ENCODE measurements around the gene KIF1B. TPM values are rescaled to one million over a fixed set of nuclear protein-coding genes. Genes with fewer than 3 reads are reported as not detected.

The KIF1B gene
- total and polyA plus RNA-seq, 2 experiments from 2014 or later = 21.5 to 68.4 TPM

DNA sequence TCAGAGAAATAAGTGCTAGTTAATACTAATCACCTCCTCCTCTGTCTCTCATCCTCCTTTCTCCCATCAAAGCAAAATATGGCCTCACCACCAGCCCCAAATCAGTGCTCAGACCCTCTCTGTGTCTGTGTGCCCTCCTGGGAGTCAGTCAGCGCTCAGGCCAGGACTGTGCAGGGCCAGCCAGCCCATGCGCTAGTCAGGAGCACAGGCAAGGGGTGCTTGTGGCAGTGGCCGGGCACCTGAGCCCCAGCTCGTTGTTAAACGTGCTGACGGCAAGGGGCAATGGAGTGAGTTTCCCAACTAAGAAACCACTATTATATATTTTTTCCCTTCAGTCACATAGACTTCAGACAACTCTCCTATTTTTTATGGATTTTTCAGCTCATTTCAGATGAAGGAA lies 169.3 kb downstream of the KIF1B start:
- no peak for ATAC-seq
- Mint-ChIP-seq H3K4me1 (no peaks in the 10 kb centered on the region), H3K4me3 (no peak overlapping the region), H3K9me3 (no peaks in the 10 kb centered on the region), H3K27ac (no peak overlapping the region), H3K27me3 (ENCODE audit: insufficient read depth, low read depth, poor library complexity) (peaks cover 8% of the 10 kb centered on the region), H3K36me3 (ENCODE audit: low read depth) (peaks cover 33% of the 10 kb centered on the region)
- Histone ChIP-seq H3K9me2 (ENCODE audit: insufficient read depth) (no peaks in the 10 kb centered on the region), H3F3A (replicated peaks; ENCODE audit: low read depth) (0 out of 2 replicates have a peak, but pooled peaks cover 14% of the 10 kb centered on the region), H3K27me3 (ENCODE audit: insufficient read depth) (no peaks in the 10 kb centered on the region), H4K20me1 (replicated peaks; ENCODE audit: insufficient read depth) (no peaks in the 10 kb centered on the region; the same call in none of the 2 replicates), H3K36me3 (ENCODE audit: insufficient read depth) (peaks cover 14% of the 10 kb centered on the region; the same call in 1 of the 2 replicates), H3K27ac (ENCODE audit: low read depth) (no peak overlapping the region), H2AFZ (no peak overlapping the region), H3K4me1 (ENCODE audit: insufficient read depth) (no peaks in the 10 kb centered on the region), H3K4me2 (no peak overlapping the region), H3K4me3 (no peak overlapping the region), H3K79me2 (replicated peaks; ENCODE audit: insufficient read depth) (no peaks in the 10 kb centered on the region)
- no peak for TF ChIP-seq EZH2 (IDR thresholded peaks at IDR 0.05; ENCODE audit: low read depth, unreplicated experiment)
- no peak for TF ChIP-seq NANOG (IDR thresholded peaks at IDR 0.05; ENCODE audit: borderline replicate concordance)
- TF ChIP-seq JUNB (IDR thresholded peaks at IDR 0.05; ENCODE audit: unreplicated experiment) = no peak
- no peak for TF ChIP-seq ZNF114 (CRISPR knock-in tag; IDR thresholded peaks at IDR 0.05)
- no peak for TF ChIP-seq POLR2AphosphoS5 (IDR thresholded peaks at IDR 0.05; ENCODE audit: low read depth)
- TF ChIP-seq, protein P1, sequence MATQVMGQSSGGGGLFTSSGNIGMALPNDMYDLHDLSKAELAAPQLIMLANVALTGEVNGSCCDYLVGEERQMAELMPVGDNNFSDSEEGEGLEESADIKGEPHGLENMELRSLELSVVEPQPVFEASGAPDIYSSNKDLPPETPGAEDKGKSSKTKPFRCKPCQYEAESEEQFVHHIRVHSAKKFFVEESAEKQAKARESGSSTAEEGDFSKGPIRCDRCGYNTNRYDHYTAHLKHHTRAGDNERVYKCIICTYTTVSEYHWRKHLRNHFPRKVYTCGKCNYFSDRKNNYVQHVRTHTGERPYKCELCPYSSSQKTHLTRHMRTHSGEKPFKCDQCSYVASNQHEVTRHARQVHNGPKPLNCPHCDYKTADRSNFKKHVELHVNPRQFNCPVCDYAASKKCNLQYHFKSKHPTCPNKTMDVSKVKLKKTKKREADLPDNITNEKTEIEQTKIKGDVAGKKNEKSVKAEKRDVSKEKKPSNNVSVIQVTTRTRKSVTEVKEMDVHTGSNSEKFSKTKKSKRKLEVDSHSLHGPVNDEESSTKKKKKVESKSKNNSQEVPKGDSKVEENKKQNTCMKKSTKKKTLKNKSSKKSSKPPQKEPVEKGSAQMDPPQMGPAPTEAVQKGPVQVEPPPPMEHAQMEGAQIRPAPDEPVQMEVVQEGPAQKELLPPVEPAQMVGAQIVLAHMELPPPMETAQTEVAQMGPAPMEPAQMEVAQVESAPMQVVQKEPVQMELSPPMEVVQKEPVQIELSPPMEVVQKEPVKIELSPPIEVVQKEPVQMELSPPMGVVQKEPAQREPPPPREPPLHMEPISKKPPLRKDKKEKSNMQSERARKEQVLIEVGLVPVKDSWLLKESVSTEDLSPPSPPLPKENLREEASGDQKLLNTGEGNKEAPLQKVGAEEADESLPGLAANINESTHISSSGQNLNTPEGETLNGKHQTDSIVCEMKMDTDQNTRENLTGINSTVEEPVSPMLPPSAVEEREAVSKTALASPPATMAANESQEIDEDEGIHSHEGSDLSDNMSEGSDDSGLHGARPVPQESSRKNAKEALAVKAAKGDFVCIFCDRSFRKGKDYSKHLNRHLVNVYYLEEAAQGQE (IDR thresholded peaks at IDR 0.05; ENCODE audit: unreplicated experiment) = no peak
- no peak for DNase-seq (ENCODE audit: low spot score)

DNA sequence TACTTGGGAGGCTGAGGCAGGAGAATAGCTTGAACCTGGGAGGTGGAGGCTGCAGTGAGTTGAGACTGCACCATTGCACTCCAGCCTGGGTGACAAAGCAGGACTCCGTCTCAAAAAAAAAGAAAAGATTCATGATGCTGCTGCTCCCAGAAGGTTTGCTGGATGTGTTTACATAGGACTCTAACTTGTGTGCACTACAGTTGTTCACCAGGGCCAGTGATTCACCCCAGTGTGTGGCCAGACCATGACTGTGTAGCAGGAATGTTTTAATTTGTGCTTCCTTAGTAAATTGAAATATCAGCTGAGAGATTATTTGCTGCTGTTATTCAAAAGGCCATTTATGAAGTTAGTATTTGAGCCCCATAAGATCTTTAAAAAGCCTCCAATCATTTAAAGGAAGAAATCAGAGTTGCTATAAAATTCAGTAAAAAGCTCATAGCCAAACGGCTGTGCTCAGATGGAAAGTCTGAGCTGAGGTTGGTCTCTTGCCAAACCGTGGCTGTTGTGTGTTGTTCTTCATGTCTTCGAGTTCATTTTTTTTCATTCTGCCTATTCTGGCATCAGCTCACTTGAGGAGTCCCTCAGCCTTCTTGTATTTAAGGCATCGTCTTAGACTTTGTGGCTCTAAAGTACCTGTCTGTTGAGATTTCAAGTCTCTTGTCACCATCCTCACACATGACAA lies 170.4 kb downstream of the KIF1B start:
- Histone ChIP-seq H3K9me2 (ENCODE audit: insufficient read depth) (no peaks in the 10 kb centered on the region), H3K4me3 (no peak overlapping the region), H3K27me3 (ENCODE audit: insufficient read depth) (no peaks in the 10 kb centered on the region), H3K4me1 (ENCODE audit: insufficient read depth) (no peaks in the 10 kb centered on the region), H3K36me3 (ENCODE audit: insufficient read depth) (peaks cover 5% of the 10 kb centered on the region; the same call in 1 of the 2 replicates), H3K79me2 (replicated peaks; ENCODE audit: insufficient read depth) (no peaks in the 10 kb centered on the region), H2AFZ (no peak overlapping the region), H4K20me1 (replicated peaks; ENCODE audit: insufficient read depth) (no peaks in the 10 kb centered on the region; the same call in none of the 2 replicates), H3K4me2 (no peak overlapping the region), H3F3A (replicated peaks; ENCODE audit: low read depth) (0 out of 2 replicates have a peak, but pooled peaks cover 9% of the 10 kb centered on the region), H3K27ac (ENCODE audit: low read depth) (no peak overlapping the region)
- Mint-ChIP-seq H3K9me3 (no peaks in the 10 kb centered on the region), H3K27me3 (ENCODE audit: insufficient read depth, low read depth, poor library complexity) (peaks cover 8% of the 10 kb centered on the region), H3K36me3 (ENCODE audit: low read depth) (peaks cover 25% of the 10 kb centered on the region), H3K4me1 (no peaks in the 10 kb centered on the region), H3K4me3 (no peak overlapping the region), H3K27ac (no peak overlapping the region)
- TF ChIP-seq, protein P2, sequence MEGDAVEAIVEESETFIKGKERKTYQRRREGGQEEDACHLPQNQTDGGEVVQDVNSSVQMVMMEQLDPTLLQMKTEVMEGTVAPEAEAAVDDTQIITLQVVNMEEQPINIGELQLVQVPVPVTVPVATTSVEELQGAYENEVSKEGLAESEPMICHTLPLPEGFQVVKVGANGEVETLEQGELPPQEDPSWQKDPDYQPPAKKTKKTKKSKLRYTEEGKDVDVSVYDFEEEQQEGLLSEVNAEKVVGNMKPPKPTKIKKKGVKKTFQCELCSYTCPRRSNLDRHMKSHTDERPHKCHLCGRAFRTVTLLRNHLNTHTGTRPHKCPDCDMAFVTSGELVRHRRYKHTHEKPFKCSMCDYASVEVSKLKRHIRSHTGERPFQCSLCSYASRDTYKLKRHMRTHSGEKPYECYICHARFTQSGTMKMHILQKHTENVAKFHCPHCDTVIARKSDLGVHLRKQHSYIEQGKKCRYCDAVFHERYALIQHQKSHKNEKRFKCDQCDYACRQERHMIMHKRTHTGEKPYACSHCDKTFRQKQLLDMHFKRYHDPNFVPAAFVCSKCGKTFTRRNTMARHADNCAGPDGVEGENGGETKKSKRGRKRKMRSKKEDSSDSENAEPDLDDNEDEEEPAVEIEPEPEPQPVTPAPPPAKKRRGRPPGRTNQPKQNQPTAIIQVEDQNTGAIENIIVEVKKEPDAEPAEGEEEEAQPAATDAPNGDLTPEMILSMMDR (conservative IDR thresholded peaks at IDR 0.05; ENCODE audit: low read depth in 2 of 2) = no peak
- TF ChIP-seq EZH2phosphoT487 (IDR thresholded peaks at IDR 0.05; ENCODE audit: unreplicated experiment) = no peak
- TF ChIP-seq ZNF114 (CRISPR knock-in tag; IDR thresholded peaks at IDR 0.05) = no peak
- TF ChIP-seq STAT1 (IDR thresholded peaks at IDR 0.05; ENCODE audit: unreplicated experiment) = no peak
- TF ChIP-seq EZH2 (IDR thresholded peaks at IDR 0.05; ENCODE audit: low read depth, unreplicated experiment) = no peak
- TF ChIP-seq, protein P3, sequence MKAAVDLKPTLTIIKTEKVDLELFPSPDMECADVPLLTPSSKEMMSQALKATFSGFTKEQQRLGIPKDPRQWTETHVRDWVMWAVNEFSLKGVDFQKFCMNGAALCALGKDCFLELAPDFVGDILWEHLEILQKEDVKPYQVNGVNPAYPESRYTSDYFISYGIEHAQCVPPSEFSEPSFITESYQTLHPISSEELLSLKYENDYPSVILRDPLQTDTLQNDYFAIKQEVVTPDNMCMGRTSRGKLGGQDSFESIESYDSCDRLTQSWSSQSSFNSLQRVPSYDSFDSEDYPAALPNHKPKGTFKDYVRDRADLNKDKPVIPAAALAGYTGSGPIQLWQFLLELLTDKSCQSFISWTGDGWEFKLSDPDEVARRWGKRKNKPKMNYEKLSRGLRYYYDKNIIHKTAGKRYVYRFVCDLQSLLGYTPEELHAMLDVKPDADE (IDR thresholded peaks at IDR 0.05) = no peak
- TF ChIP-seq, protein P1 (IDR thresholded peaks at IDR 0.05; ENCODE audit: unreplicated experiment) = no peak
- TF ChIP-seq ZNF331 (CRISPR knock-in tag; IDR thresholded peaks at IDR 0.05; ENCODE audit: low read depth) = no peak
- no peak for TF ChIP-seq POLR2AphosphoS5 (IDR thresholded peaks at IDR 0.05; ENCODE audit: low read depth)
- TF ChIP-seq CREB1 (CRISPR knock-in tag; IDR thresholded peaks at IDR 0.05; ENCODE audit: low read depth) = no peak
- DNase-seq (ENCODE audit: low spot score) (no peak), ATAC-seq (no peak)
